Measurements from ENCODE around the gene MDH1B. TPM values are rescaled to one million over a fixed set of nuclear protein-coding genes. Genes with fewer than 3 reads are reported as not detected.

The MDH1B gene
- total RNA-seq, 1 experiment from 2014 or later = 2.7 TPM

- no peaks in the 10 kb centered on the region for H3K27me3 ChIP-seq (ENCODE audit: insufficient read depth, low read depth)
- POLR2A ChIA-PET (ENCODE audit: unreplicated experiment) = interaction anchor here (0.6 kb wide), 1 partner anchor 752 kb away, joined by 8 read pairs; no protein-coding TSS in a partner anchor
- DNase-seq = peak in 1 of 2 experiments; percentile 38
- TF ChIP-seq CTCF (conservative IDR thresholded peaks at IDR 0.05) (no peak), EZH2 (IDR thresholded peaks at IDR 0.05; ENCODE audit: low read depth) (no peak)
- H3K27ac ChIP-seq = no peak overlapping the region
- H3F3A ChIP-seq (ENCODE audit: insufficient read depth, low read depth) = no peaks in the 10 kb centered on the region
- no peaks in the 10 kb centered on the region for H3K79me2 ChIP-seq (ENCODE audit: low read depth)
- no peaks in the 10 kb centered on the region for H3K4me1 ChIP-seq (replicated peaks; ENCODE audit: insufficient read depth)
- no peak overlapping the region for H3K4me2 ChIP-seq
- BruUV-seq (replicated peaks) = no TSS peak
- no peaks in the 10 kb centered on the region for H3K9me3 ChIP-seq (ENCODE audit: insufficient read depth, low read depth)
- H3K36me3 ChIP-seq (ENCODE audit: low read depth) = no peaks in the 10 kb centered on the region
- CTCF ChIA-PET = interaction anchor here (0.6 kb wide), 1 partner anchor 171 kb away, joined by 4 read pairs; no protein-coding TSS in a partner anchor
- H3K9me2 ChIP-seq (ENCODE audit: insufficient read depth) = no peaks in the 10 kb centered on the region
- H4K20me1 ChIP-seq (ENCODE audit: insufficient read depth) = no peaks in the 10 kb centered on the region
- H2AFZ ChIP-seq = no peak overlapping the region
- intact Hi-C loops (cut with micrococcal nuclease; ENCODE audit: unreplicated experiment) = no loop called here
- no peak overlapping the region for H3K4me3 ChIP-seq
These were observed 36.6 kb downstream of the MDH1B start for GRCh38 chr2:206728277-206729199.

- Histone ChIP-seq H3K4me2 (no peak overlapping the region), H3K9me2 (ENCODE audit: insufficient read depth) (no peaks in the 10 kb centered on the region), H3K4me1 (replicated peaks; ENCODE audit: insufficient read depth) (no peaks in the 10 kb centered on the region), H3K4me3 (no peak overlapping the region), H3K79me2 (ENCODE audit: low read depth) (no peaks in the 10 kb centered on the region), H3K27ac (no peak overlapping the region), H2AFZ (no peak overlapping the region), H3K9me3 (ENCODE audit: insufficient read depth, low read depth) (no peaks in the 10 kb centered on the region), H4K20me1 (ENCODE audit: insufficient read depth) (no peaks in the 10 kb centered on the region), H3F3A (ENCODE audit: insufficient read depth, low read depth) (no peaks in the 10 kb centered on the region), H3K36me3 (ENCODE audit: low read depth) (no peaks in the 10 kb centered on the region), H3K27me3 (ENCODE audit: insufficient read depth, low read depth) (no peaks in the 10 kb centered on the region)
- intact Hi-C loops (cut with micrococcal nuclease; ENCODE audit: unreplicated experiment) = no loop called here
- DNase-seq = no peak
- no TSS peak for BruUV-seq (replicated peaks)
- TF ChIP-seq EZH2 (IDR thresholded peaks at IDR 0.05; ENCODE audit: low read depth) (no peak), CTCF (conservative IDR thresholded peaks at IDR 0.05) (no peak)
- CTCF ChIA-PET = no interaction called here
- POLR2A ChIA-PET (ENCODE audit: unreplicated experiment) = no interaction called here
These were observed 37.8 kb downstream of the MDH1B start for GRCh38 chr2:206727287-206727686.

- Histone ChIP-seq H3K4me2 (no peak overlapping the region), H4K20me1 (ENCODE audit: insufficient read depth) (no peaks in the 10 kb centered on the region), H3K27me3 (ENCODE audit: insufficient read depth, low read depth) (no peaks in the 10 kb centered on the region), H3K79me2 (ENCODE audit: low read depth) (no peaks in the 10 kb centered on the region), H3F3A (ENCODE audit: insufficient read depth, low read depth) (no peaks in the 10 kb centered on the region), H3K9me3 (ENCODE audit: insufficient read depth, low read depth) (no peaks in the 10 kb centered on the region; the same call in 1 of the 2 replicates), H2AFZ (no peak overlapping the region), H3K4me3 (no peak overlapping the region), H3K4me1 (replicated peaks; ENCODE audit: insufficient read depth) (no peaks in the 10 kb centered on the region), H3K27ac (no peak overlapping the region), H3K9me2 (ENCODE audit: insufficient read depth) (no peaks in the 10 kb centered on the region), H3K36me3 (ENCODE audit: low read depth) (no peaks in the 10 kb centered on the region)
- BruUV-seq (replicated peaks) = no TSS peak
- TF ChIP-seq EZH2 (IDR thresholded peaks at IDR 0.05; ENCODE audit: low read depth) (no peak), CTCF (conservative IDR thresholded peaks at IDR 0.05) (no peak)
- CTCF ChIA-PET = no interaction called here
- DNase-seq = no peak
- intact Hi-C loops (cut with micrococcal nuclease; ENCODE audit: unreplicated experiment) = no loop called here
- POLR2A ChIA-PET (ENCODE audit: unreplicated experiment) = no interaction called here
These were observed 41.8 kb downstream of the MDH1B start for GRCh38 chr2:206723288-206723687.

Data from PC-9 (cell line).